Activated CD4-positive, CD25-positive, alpha-beta regulatory T cell treated with anti-CD3 and anti-CD28 coated beads, Interleukin-2, amount 50 U/mL, for 16 hours (primary cell): ENCODE measurements around the gene MYO1E.
"Not testable (repeated sequence)": the region's sequence is repeated elsewhere in the genome, so short reads cannot be mapped to it uniquely, and the experiment has no call there.

ENCODE experiments used
- DNase-seq: peaks from one replicate; pipeline ENCODE4 v3.0.0-alpha.2; 2020; ENCODE audit warnings: low read depth, low spot score

MYO1E gene

DNA sequence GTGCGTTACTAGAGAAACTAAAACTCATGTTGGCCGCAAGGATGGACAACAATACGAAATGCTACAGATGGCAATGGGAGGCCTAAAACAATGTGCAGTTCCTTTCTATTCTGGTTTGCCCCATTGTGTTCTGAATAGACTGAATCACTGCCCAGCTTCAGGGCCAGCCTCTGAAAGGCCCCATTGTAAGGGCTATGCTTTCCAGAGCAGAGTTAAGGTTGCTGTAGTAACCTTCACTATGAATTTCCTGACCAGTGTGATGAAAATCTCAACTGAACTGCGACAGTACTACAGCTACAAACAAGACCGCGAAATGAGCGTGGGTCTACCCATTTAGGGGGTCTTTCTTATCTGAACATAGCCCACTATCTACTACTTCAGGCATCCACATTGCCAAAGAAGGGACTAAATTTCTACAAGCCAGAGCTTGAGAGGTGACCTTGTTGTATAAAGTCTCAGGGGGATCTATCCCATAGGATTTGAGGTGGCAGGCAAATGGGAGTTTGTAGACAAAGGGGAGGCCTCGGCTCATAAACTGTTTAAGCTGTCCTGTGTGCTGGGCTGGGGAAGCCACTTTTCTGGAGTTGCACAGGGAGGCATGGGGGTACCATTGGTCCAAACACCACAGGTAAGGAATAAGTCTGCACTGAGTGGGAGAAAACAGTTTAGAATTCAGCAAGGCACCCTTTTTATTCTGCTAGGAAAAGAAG lies 80.1 kb downstream of the MYO1E start:
- DNase-seq = no peak

DNA sequence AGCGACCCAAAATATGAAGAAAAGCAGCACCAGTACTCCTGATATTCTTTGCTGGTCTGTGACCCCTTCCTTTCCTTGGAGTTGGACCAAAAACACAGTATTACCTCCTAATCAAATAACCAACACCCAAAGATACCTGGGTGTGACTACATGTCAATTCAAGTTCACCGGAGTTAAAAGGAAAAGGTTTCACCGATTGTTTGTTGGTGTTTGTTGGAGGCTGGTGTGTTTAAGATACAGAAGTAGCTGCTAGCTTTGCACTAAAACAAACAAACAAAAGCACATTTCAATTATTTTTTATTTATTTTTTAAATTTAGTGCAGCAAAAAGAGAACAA lies 81.5 kb downstream of the MYO1E start:
- no peak for DNase-seq

DNA sequence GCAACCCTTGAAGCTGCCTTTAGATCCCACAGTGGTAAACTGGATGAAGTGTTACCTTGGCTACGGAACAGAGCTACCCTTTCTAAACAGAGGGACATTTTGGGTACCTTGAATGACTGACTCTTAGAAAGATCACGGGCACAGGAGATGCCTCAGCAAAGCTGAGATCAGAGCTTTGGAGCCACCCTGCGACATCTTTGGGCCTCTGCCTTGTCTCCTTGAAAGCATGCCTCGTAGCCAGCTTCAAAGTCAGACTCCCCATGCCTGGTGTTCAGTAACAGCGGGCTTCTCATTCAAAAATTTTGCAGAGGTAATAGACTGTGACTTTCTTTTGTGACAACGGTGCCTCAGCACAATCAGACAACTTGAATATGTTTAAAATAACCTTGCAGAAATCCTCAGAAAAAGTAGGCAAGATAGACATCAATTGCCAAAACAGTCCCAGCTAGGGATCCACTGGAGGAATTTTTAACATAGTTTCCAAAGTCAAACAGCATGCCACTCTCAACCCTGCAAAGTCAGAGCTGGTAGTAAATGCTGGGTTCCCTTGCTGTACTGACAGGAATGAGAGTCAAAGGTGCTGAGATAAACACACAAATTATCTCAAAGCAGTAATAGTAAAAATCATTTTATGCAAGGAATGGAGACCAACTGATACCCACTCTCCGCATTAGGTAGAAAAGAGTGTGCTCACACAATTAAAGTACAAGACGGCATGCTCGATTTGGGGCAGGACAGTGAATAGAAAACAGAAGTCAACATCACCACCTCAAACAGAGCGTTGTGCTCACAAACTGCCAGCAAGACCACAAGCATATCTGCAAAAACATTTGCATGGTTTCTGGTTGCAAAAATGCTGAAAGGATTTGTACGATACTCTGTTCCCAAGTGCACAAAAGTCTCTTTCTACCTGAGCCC lies 82.1 kb downstream of the MYO1E start:
- no peak for DNase-seq

DNA sequence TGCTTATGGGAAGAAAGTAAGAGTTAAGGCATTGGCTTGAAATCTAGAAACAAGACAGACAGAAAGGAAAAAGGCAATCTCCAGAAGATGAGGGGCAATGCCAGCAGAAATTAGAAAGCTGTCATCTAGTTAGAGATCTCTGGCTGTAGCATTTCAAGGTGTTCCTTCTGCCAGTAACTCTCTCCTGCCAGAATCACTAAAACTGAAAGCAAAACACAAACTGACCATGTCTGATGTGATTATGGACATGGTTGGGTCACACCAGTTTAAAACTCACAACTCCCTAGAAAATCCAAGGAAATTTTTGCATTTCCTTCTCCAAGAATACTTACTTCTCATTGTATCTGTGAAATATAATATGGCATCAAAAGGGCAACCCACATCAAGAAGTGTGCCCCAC lies 83.1 kb downstream of the MYO1E start:
- DNase-seq = no peak

DNA sequence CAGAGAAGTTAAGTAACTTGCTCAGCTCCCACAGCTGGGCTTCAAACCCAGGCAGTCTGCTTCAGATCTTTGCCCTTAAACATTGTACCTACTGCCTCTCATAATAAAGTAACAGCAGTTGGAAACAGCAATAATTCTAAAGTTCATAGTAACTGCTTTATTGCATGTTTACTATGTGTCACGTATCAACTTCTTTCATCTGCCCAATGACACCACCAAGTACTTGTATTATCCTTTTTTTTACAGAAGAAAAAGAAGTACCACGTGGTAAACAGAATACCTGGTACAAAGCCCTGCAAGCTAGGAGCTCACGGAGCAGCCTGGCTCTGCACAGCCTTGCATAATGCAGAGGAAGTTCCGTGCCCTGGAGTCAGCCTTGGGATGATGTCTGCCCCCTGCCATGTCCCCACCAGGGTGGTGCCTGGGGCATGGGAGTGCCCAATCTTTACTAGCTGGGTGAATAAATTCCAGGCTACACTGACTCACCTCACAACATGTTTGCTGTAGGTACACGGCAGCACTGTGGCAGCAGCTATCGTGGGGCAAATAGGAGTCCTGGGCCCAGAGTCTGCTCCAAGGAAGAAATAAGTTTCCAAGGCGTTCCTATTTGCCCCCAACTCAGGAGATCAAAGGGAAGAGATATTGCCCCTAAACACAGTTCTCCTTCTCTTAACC lies 88.8 kb downstream of the MYO1E start:
- DNase-seq = no peak

DNA sequence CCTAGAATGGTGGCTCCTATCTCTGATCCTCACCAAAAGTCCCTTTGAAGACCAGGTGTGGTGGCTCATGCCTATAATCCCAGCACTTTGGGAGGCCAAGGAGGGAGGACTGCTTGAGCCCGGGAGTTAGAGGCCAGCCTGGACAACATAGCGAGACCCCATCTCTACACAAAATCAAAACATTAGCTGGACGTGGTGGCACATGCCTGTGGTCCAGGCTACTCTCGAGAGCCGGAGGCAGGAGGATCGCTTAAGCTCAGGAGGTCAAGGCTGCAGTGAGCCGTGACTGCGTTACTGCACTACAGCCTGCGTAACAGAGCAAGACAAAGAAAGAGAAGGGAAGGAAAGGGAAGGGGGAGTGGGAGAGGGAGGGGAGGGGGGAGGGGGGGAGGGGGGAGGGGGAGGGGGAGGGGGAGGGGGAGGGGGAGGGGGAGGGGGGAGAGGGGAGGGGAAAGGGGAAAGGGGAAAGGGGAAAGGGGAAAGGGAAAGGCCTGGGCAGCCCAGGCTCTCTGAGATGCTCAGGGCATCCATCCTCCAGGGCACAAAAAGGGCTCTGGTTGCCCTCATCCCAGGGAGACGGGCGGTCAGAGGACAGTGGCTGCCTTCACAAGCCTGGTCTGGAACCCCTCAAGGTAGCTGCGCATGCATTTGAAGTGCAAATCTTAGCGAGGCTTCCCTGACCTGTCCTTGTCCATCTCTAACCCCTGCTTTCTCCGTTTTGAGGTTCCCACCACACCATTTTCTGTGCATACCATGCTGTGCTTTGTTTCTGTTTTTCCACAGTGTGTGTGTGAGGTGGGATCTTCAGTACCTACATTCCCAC lies 89.9 kb downstream of the MYO1E start:
- DNase-seq = no peak

DNA sequence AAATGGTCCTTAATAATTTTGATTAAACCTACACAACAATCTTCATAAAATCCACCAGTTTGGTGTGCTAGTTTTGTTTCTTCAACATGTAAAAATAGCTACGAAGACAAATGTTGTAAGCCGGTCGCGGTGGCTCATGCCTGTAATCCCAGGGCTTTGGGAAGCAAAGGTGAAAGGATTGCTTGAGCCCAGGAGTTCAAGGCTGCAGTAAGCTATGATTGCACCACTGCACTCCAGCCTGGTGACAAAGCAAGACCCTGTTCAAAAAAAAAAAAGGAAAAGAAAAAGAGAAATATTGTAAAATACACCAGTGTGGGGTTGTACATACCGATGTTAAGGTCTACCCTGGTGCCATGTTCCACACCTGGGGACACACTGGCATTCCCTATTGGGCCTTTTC lies 91.0 kb downstream of the MYO1E start:
- DNase-seq = no peak

DNA sequence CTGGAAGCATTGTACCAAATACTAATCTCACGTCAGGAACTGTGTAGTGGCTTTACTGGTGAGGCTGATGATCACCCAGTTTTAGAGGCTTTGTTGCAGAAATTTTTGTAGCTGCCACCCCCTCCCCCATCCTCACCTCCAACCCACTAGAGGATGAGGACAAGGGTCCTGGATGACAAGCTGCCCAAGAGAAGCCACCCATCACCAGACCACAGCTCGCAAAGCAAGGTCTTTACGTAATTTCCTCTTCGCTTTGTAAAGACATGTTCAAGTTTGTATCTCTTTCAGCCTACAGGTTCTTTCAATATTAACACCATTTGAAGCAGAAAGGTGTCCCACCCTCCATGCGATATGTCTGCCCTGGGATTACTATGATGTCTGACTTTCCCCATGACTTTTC lies 91.8 kb downstream of the MYO1E start:
- no peak for DNase-seq

DNA sequence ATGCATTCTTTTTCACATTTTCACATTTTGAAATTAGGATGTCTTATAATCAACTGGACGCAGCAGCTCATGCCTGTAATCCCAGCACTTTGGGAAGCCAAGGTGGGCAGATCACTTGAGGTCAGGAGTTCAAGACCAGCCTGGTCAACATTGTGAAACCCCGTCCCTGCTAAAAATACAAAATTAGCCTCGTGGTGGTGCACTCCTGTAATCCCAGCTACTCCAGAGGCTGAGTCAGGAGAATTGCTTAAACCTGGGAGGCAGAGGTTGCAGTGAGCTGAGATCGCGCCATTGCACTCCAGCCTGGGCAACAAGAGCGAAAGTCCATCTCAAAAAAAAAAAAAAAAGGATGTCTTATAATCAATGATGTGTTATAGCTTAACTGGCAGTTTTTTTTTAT lies 92.4 kb downstream of the MYO1E start:
- not testable (repeated sequence) for DNase-seq

DNA sequence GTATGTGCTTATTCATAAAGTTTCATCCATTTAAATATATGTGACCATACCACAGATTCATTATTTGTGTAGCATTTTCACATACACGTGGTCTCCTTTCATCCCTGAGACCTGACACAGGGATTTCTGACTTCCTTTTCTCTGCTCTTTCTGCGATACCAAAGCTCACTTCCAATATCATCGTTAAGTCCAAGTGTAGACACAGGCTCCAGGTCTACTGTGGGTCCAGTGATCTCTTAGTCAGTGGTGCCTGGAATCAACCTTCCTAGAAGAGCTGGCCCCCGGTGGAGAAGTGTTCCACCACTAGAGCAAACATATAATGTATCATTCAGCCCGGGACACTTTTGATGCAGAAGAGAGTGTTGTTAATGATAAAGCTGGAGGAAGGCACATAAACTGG lies 93.6 kb downstream of the MYO1E start:
- no peak for DNase-seq

DNA sequence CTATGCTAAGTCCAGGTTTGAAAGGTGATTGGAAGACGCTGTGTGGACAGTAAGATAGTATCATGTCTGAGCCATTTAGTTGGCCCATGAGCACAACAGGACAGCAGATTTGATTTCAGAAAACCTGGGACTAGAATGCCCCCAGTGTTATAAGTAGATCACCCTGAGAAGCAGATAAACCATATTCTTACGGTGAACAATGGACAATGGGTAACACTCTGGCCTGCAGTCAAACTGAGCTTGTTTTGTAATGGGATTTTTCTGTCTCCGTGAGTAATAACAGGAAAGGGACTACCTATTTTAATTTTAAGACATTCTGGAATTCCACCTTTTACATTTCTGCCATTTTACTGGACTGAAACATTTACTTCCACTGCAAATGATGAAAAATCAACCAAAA lies 94.6 kb downstream of the MYO1E start:
- no peak for DNase-seq

DNA sequence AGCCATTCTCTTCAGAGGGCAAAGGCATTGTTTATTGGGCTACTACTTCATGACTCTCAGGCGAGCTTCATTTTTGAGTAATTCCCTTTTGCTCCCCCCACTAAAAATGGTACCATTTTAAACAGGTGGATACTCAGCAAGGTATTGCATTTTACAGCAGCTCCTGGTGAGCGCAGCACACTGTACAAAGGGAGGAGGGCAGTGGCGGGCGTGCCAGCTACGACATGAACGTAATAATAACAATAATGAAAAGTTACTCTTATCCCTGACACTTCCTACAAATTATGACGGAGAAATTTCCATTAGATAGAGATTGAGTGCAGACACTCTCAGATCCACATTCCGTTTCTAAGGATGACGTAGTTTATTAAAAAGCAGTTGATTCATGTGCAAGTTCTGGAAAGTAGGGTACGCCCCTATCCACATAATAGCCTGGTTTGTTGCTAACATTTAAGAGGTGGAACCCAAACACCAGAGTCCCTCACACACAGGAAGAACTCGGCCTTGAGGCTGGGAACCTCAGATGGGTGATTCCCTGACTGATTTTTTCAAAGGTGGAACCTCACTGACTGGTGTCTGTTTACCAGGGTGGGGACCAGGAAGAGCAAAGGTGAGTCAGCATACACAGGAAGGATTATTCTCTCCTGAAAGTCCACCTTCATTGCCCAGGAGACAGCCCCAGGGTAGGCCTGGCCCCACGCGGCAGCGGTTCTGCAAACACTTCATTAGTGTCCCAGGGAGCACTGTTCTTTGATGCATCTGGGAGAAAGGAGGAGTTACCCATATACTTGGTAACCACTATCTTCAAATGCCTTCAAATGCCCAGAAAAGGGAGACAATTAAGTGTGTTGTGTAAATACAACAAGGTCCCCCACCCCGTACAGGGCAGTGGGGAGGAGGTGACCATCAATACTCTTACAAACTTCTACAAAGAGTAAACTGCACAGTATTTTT lies 96.2 kb downstream of the MYO1E start:
- DNase-seq = no peak

DNA sequence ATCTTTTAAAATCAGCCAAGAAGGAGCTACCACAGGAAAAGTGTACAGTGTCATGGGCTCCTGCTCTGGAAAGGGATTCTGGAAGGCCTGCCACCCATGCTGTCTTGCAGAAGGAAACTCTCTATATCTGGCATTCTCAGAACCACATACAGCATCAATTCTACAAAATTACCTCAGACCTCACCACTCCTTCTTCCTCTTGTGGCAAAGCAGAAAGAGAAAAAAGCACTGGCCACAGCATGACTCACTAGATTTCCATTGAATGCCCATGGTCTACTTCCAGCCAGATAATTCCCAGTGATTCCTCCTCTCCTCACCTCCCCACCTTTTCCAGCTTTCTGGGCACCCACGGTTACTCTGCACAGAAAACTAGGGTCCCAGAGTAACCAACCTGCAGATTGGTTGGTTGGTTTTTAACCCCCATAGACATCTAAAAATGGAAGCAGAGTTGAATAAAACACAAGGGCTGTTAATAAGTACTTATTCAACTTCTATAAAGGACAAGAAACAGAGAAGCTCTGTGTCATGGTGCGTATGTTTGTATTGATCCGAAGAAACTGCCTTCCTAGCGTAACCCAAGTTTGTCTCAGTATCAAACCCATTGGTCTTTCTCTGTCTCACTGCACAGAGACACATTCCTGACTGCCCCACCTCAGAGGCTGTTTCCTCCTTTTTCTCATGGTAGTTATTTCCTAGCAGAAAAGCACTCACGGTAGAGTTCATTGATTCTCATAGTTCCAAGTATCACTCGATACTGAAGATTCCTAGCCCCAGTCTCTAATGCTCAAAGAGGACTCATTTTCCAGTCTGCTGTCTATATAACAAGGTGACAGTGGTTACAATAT lies 98.3 kb downstream of the MYO1E start:
- no peak for DNase-seq

DNA sequence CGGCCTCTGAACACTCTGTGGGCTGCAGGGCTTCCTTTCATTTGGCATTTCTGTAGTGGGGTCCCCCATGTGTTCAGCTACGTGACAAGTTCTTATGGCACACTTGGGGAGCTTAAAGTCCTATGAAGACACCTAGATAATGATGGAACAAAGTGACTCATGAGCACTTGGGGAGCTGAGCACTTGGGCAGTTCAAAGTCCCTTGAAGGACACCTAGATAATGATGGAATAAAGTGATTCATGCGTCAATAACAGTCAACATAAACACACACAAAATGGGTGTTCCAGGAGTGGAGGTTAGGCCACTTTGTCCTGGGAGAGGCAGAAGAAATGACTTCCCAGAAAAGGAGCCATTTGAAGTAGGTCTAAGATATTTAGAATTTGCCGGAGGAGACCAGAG lies 99.4 kb downstream of the MYO1E start:
- DNase-seq = no peak

DNA sequence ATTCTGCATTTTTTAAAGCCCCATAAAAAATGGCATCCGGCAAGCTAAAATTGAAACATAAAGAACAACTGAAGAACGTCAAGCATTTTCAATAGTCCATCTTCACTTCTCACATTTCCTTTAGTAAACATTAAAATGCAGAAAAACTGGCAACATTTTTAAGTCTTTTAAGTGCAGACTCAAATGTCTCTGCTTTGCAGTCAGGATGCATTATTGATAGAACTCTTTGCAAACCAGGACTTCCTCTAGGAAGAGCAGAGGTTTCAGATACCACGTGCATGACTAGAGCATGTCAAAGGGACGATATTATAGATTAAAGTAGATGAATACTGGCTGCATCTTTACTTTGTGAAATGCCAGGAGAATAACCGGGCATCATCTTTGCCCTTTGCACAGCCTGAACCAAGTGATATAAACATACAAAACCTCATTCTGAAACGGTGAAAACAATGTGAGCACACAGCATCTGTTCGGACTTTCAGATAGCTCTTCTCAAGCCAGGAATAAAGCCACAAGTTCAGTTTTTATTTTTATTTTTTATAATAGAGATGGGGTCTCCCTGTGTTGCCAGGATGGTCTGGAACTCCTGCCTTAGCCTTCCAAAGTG lies 101.0 kb downstream of the MYO1E start:
- no peak for DNase-seq

DNA sequence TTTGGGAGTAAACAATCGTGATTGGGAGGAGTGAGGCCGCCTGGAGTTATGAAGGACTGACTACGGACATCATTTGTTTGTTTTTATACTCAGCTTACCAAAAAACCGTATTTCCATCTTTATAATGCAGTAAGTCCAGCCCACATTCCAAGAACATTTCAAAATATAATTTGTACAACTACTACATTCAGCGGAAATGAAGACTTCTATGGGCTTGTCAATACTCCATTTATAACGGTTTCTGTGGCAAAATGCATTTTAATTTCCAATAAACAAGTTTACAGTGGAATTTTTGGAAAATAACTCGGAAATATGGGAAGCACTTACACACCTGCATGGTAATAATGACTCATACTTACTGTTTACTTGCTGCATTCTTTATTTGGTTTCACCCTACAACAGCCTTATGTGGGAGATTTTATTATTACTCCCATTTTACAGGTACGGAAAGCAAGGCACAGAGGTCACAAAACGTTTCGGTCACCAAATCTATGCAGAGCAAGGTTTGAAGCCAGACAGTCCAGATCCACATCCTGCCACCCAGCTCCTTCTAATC lies 103.7 kb downstream of the MYO1E start:
- no peak for DNase-seq

DNA sequence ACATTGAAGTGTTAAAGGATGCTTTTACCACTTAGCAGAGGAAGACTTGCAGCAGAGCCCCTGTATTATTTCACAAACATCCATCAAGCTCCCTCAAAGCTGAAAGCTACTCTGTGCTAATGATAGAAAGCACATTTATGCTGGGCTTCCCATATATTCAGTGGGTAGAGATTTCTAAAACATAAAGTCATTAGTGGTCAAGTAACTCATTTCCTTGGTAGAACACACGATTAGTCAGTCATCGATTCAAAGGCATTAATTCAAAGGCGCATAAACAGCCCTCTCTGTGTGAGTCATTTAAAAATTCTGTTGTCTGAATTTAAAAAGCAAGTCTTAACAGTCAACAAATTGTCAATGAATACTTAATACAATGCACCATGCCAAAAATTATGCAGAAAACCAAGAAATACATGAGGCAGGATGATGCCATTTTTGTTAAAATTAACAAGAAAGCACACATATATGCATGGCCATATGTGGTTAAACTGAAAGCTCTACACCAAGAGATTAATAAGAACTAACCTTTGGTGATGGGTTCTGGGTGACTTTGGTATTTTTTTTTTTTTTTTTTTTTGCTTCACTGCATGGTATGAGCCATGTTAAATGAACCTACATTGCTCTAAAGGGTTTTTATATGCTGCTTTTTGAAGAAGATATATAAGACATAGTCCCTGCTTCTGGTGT lies 104.4 kb downstream of the MYO1E start:
- DNase-seq = no peak

DNA sequence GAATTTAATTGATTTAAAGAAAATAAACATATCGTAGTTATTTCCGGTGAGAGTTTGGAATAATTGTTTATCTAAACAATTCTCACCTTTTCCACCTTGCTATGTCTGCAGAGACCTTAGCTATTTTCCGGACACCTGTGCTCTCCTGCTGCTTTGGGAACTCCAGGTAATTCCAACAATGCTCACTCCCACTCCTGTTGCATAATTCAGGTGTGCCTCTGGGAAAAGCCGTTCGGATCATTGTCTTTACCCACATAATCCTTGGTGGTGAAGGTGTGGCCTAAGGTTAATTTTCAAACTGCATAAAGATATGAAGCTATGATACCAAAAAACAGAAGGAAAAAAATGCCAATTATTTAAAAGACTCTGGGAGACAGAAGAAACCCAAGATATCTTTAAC lies 106.6 kb downstream of the MYO1E start:
- no peak for DNase-seq
